ENCODE results near the gene RXYLT1.
"Not testable (repeated sequence)": the region's sequence is repeated elsewhere in the genome, so short reads cannot be mapped to it uniquely, and the experiment has no call there.

Gene RXYLT1

DNA sequence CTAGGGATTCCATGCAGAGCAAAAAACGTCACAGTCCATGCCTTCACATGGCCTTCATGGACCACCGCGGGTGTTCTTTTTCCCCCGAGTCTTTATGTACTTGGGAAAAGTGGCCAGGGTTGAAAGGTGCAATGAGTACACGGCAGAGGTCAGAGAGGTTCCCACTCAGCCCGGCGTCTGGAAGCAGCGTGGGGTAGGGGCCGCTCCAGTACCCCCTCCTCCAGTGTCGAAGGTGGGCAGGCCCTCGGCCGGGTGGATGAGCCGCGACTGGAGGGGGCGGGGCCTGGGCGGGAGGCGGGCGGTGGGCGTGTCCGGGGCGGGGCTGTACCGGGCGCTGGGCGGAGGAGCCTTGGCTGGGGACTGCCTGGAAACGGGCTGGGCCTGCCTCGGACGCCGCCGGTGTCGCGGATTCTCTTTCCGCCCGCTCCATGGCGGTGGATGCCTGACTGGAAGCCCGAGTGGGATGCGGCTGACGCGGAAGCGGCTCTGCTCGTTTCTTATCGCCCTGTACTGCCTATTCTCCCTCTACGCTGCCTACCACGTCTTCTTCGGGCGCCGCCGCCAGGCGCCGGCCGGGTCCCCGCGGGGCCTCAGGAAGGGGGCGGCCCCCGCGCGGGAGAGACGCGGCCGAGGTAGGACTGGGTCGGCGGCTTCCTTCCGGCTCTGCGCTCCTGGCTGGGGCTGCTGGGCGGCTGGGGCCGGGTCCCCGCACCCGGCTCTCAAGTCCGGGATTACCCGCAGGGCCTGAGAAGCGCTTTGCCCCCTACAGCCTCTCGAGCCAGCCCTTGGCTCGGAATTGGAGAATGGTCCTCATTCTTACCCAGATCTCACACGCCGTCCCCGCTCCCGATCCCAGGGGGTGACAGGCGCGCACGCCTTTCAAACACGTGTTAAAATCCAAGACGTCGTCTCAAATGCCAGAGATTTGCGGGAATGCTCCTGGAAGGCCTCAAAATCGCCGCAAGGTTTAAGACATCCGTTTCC, at the start of gene RXYLT1:
Gene RXYLT1, plus strand, starts transcription at position 412 of the 984 bp plus-strand sequence. Its CDS starts 52 bp downstream, at position 464.
- peaks cover 27% of the 10 kb centered on the region for H3K4me1 ChIP-seq (ENCODE audit: control insufficient read depth, low read length)
- H3K36me3 ChIP-seq (ENCODE audit: control insufficient read depth, low read length): peaks cover 43% of the 10 kb centered on the region
- no peaks in the 10 kb centered on the region for H4K20me1 ChIP-seq (ENCODE audit: control insufficient read depth, insufficient read depth, low read depth, low read length)
- H3K9me3 ChIP-seq (ENCODE audit: control insufficient read depth, insufficient read depth, low read length): no peaks in the 10 kb centered on the region
- H3F3A ChIP-seq (ENCODE audit: control insufficient read depth, insufficient read depth): no peaks in the 10 kb centered on the region
- no peaks in the 10 kb centered on the region for H3K9me2 ChIP-seq (replicated peaks; ENCODE audit: control insufficient read depth, low read length)
- H3K27ac ChIP-seq (ENCODE audit: low read depth, low read length): peak within 1 kb of the TSS; percentile 56
- no peaks in the 10 kb centered on the region for H3K27me3 ChIP-seq (ENCODE audit: control insufficient read depth, low read length)
- TF ChIP-seq CTCF (IDR thresholded peaks at IDR 0.05; ENCODE audit: low read depth, low read length, poor library complexity, severe bottlenecking) (no peak), EZH2phosphoT487 (IDR thresholded peaks at IDR 0.05; ENCODE audit: borderline replicate concordance, low read length) (no peak)
- peak within 1 kb of the TSS; percentile 83 for H3K4me2 ChIP-seq (ENCODE audit: low read length)
- peaks cover 18% of the 10 kb centered on the region for H3K79me2 ChIP-seq (ENCODE audit: control insufficient read depth, low read length)
- H3K4me3 ChIP-seq (ENCODE audit: low read length): peak within 1 kb of the TSS; percentile 98

DNA sequence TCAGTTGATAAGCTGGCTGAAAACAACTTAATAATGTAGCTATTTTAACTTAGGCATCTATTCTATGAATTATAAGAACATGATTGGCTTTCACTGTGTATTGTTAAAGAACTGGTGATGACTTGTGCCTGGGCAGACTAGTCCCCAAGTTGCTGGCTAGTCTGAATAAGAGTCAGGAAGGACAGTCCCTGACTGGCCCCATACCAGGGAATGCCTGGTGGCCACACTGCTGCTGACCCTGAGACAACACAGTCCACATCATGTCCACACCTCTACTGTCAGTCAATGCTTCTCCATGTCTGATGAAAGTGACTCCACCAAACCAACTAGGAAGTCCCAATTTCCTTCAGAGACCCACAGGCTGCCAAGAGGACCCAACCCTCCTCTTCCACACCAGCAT, 46.9 kb upstream of the RXYLT1 start:
- H4K20me1 ChIP-seq (ENCODE audit: control insufficient read depth, insufficient read depth, low read depth, low read length); H3K4me1 ChIP-seq (ENCODE audit: control insufficient read depth, low read length); H3F3A ChIP-seq (ENCODE audit: control insufficient read depth, insufficient read depth); H3K9me3 ChIP-seq (ENCODE audit: control insufficient read depth, insufficient read depth, low read length); H3K27me3 ChIP-seq (ENCODE audit: control insufficient read depth, low read length); H3K79me2 ChIP-seq (ENCODE audit: control insufficient read depth, low read length); H3K27ac ChIP-seq (ENCODE audit: low read depth, low read length); H3K4me2 ChIP-seq (ENCODE audit: low read length); H3K9me2 ChIP-seq (replicated peaks; ENCODE audit: control insufficient read depth, low read length); H3K4me3 ChIP-seq (ENCODE audit: low read length); H3K36me3 ChIP-seq (ENCODE audit: control insufficient read depth, low read length): not testable (repeated sequence)

DNA sequence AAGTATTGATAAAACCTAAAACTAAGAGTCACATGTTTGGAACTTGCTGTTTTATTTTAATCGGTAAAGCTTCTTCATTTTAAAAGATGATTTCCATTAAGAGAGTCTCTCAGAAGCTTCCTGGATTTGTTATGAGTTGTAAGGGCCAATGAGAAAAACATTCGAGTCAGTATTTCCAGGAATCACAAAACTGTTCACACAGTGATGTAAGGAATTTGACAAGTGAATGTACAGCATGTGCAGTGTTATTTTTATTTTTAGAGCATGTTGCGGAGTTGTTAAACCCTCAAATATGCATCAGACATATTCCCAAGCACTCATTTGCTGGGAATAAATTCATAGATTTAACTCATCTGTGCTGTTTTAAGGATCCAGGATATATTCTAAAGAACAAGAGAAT, 46.1 kb upstream of the RXYLT1 start:
- not testable (repeated sequence) for H4K20me1 ChIP-seq (ENCODE audit: control insufficient read depth, insufficient read depth, low read depth, low read length); H3K79me2 ChIP-seq (ENCODE audit: control insufficient read depth, low read length); H3K27ac ChIP-seq (ENCODE audit: low read depth, low read length); H3K4me2 ChIP-seq (ENCODE audit: low read length); H3K4me3 ChIP-seq (ENCODE audit: low read length); H3K4me1 ChIP-seq (ENCODE audit: control insufficient read depth, low read length); H3K27me3 ChIP-seq (ENCODE audit: control insufficient read depth, low read length); H3F3A ChIP-seq (ENCODE audit: control insufficient read depth, insufficient read depth); H3K9me3 ChIP-seq (ENCODE audit: control insufficient read depth, insufficient read depth, low read length); H3K36me3 ChIP-seq (ENCODE audit: control insufficient read depth, low read length); H3K9me2 ChIP-seq (replicated peaks; ENCODE audit: control insufficient read depth, low read length)

DNA sequence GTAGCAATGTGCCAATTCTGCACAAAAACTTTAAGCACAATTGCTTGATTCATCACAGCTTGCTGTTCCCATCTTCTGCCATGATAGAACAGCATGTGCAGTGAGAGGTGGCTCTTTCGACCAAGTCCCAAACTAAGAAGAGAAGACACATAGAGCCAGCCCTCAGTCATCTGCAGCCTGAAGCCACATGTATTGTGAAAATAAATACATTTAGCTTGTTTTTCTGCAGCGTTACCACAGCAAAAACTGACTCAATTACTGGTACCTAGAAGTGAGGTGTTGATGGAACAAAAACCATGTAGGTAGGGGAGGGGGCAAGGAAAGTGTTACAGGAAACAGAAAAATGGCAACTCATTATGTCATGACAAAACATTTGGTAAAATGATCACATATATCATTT, 39.2 kb upstream of the RXYLT1 start:
- not testable (repeated sequence) for H3K4me2 ChIP-seq (ENCODE audit: low read length); H3K9me2 ChIP-seq (replicated peaks; ENCODE audit: control insufficient read depth, low read length); H3K79me2 ChIP-seq (ENCODE audit: control insufficient read depth, low read length); H3F3A ChIP-seq (ENCODE audit: control insufficient read depth, insufficient read depth); H3K9me3 ChIP-seq (ENCODE audit: control insufficient read depth, insufficient read depth, low read length); H3K27me3 ChIP-seq (ENCODE audit: control insufficient read depth, low read length); H3K27ac ChIP-seq (ENCODE audit: low read depth, low read length); H3K4me3 ChIP-seq (ENCODE audit: low read length); H3K4me1 ChIP-seq (ENCODE audit: control insufficient read depth, low read length); H3K36me3 ChIP-seq (ENCODE audit: control insufficient read depth, low read length); H4K20me1 ChIP-seq (ENCODE audit: control insufficient read depth, insufficient read depth, low read depth, low read length)

DNA sequence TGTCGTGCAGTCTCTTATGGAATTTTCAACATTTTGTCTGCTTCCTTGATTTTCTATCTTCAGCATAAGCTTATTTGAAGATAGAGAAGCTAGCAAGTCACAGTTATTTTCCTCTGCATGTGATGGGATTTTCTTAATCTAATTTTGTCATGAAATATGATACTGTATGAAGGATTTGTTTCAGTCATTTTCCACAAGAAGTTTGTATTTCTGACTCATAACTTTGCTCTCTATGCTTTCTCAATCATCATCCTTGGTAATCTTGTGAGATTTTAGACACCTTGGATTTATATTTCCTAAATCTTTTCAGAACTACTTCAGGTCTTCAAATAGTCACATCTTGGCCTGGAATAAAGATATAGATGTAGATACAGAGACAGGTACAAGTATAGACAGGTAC, 38.3 kb upstream of the RXYLT1 start:
- H3K4me1 ChIP-seq (ENCODE audit: control insufficient read depth, low read length); H4K20me1 ChIP-seq (ENCODE audit: control insufficient read depth, insufficient read depth, low read depth, low read length); H3K27ac ChIP-seq (ENCODE audit: low read depth, low read length); H3K36me3 ChIP-seq (ENCODE audit: control insufficient read depth, low read length); H3K9me3 ChIP-seq (ENCODE audit: control insufficient read depth, insufficient read depth, low read length); H3F3A ChIP-seq (ENCODE audit: control insufficient read depth, insufficient read depth); H3K4me2 ChIP-seq (ENCODE audit: low read length); H3K27me3 ChIP-seq (ENCODE audit: control insufficient read depth, low read length); H3K79me2 ChIP-seq (ENCODE audit: control insufficient read depth, low read length); H3K9me2 ChIP-seq (replicated peaks; ENCODE audit: control insufficient read depth, low read length); H3K4me3 ChIP-seq (ENCODE audit: low read length): not testable (repeated sequence)

- H3K4me3 ChIP-seq (ENCODE audit: low read length); H3K4me1 ChIP-seq (ENCODE audit: control insufficient read depth, low read length); H3K79me2 ChIP-seq (ENCODE audit: control insufficient read depth, low read length); H3K27me3 ChIP-seq (ENCODE audit: control insufficient read depth, low read length); H3K9me3 ChIP-seq (ENCODE audit: control insufficient read depth, insufficient read depth, low read length); H3K4me2 ChIP-seq (ENCODE audit: low read length); H3K9me2 ChIP-seq (replicated peaks; ENCODE audit: control insufficient read depth, low read length); H3K27ac ChIP-seq (ENCODE audit: low read depth, low read length); H4K20me1 ChIP-seq (ENCODE audit: control insufficient read depth, insufficient read depth, low read depth, low read length); H3F3A ChIP-seq (ENCODE audit: control insufficient read depth, insufficient read depth); H3K36me3 ChIP-seq (ENCODE audit: control insufficient read depth, low read length): not testable (repeated sequence)
These were observed 35.6 kb upstream of the RXYLT1 start for GRCh38 chr12:63744110-63744509.

- H3K4me3 ChIP-seq (ENCODE audit: low read length); H3K4me2 ChIP-seq (ENCODE audit: low read length); H3K4me1 ChIP-seq (ENCODE audit: control insufficient read depth, low read length); H3K79me2 ChIP-seq (ENCODE audit: control insufficient read depth, low read length); H3K36me3 ChIP-seq (ENCODE audit: control insufficient read depth, low read length); H3K27me3 ChIP-seq (ENCODE audit: control insufficient read depth, low read length); H4K20me1 ChIP-seq (ENCODE audit: control insufficient read depth, insufficient read depth, low read depth, low read length); H3K9me2 ChIP-seq (replicated peaks; ENCODE audit: control insufficient read depth, low read length); H3K9me3 ChIP-seq (ENCODE audit: control insufficient read depth, insufficient read depth, low read length); H3F3A ChIP-seq (ENCODE audit: control insufficient read depth, insufficient read depth); H3K27ac ChIP-seq (ENCODE audit: low read depth, low read length): not testable (repeated sequence)
These were observed 33.2 kb upstream of the RXYLT1 start for GRCh38 chr12:63746470-63746869.

All from DOHH2 (cell line).